Measurements from ENCODE around the gene PDE4D.

GRCh38 chr5:59506285-59506877 lies 387.1 kb downstream of the PDE4D start:
- TF ChIP-seq CTCF (IDR thresholded peaks at IDR 0.05) (peak in 3 of 4 experiments; percentile 27 to 42 (median 28)), EP300 (IDR thresholded peaks at IDR 0.05) (no peak)
